A172 (cell line): ENCODE data around the gene PRR5. TPM values are rescaled to one million over a fixed set of nuclear protein-coding genes. Genes with fewer than 3 reads are reported as not detected.

ENCODE experiments used
- DNase-seq: peaks from one replicate; pipeline ENCODE4 v3.0.0-alpha.2; 2015; ENCODE audit warnings: low spot score
- total RNA-seq: library from RNA; depleted of rRNA; stranded (reverse); fragments of >200 nt; shearing (Covaris generic); gene quantifications from 2 replicates; pipeline ENCODE4 v1.2.3, GENCODE V29; 2014

Gene PRR5
- total RNA-seq, 1 experiment from 2014 or later: 7.1 TPM

GRCh38 chr22:44692662-44693007, 9.4 kb upstream of the PRR5 start:
- no peak for DNase-seq

GRCh38 chr22:44693145-44693544, 8.9 kb upstream of the PRR5 start:
- no peak for DNase-seq

GRCh38 chr22:44693756-44694155, 8.2 kb upstream of the PRR5 start:
- DNase-seq: no peak

- peak; percentile 47 for DNase-seq
Measured at GRCh38 chr22:44697423-44698141, 4.4 kb upstream of the PRR5 start.

- DNase-seq: peak; percentile 75
Measured at GRCh38 chr22:44698531-44699421, 3.2 kb upstream of the PRR5 start.

GRCh38 chr22:44700456-44700855, 1.5 kb upstream of the PRR5 start:
- DNase-seq: no peak

GRCh38 chr22:44701187-44701790, 715 bp upstream of the PRR5 start:
- DNase-seq: no peak

GRCh38 chr22:44702479-44703198, 635 bp downstream of the PRR5 start:
- no peak for DNase-seq

- DNase-seq: no peak
Measured at GRCh38 chr22:44703255-44703870, 1.4 kb downstream of the PRR5 start.

GRCh38 chr22:44704159-44705021, 2.4 kb downstream of the PRR5 start:
- DNase-seq: no peak

GRCh38 chr22:44705022-44705297, 3.0 kb downstream of the PRR5 start:
- DNase-seq: no peak

GRCh38 chr22:44706488-44706887, 4.5 kb downstream of the PRR5 start:
- no peak for DNase-seq

- no peak for DNase-seq
Measured at GRCh38 chr22:44707178-44707577, 5.2 kb downstream of the PRR5 start.

- no peak for DNase-seq
Measured at GRCh38 chr22:44707752-44708151, 5.7 kb downstream of the PRR5 start.

- DNase-seq: no peak
Measured at GRCh38 chr22:44709881-44710392, 7.9 kb downstream of the PRR5 start.

- no peak for DNase-seq
Measured at GRCh38 chr22:44710474-44711240, 8.7 kb downstream of the PRR5 start.

- DNase-seq: no peak
Measured at GRCh38 chr22:44711241-44711560, 9.2 kb downstream of the PRR5 start.

GRCh38 chr22:44711690-44712555, 9.9 kb downstream of the PRR5 start:
- DNase-seq: no peak

- DNase-seq: no peak
Measured at GRCh38 chr22:44712962-44713361, 11.0 kb downstream of the PRR5 start.
